ENCODE data around the gene RPP38. TPM values are rescaled to one million over a fixed set of nuclear protein-coding genes. Genes with fewer than 3 reads are reported as not detected.

Gene RPP38
- total RNA-seq, 1 experiment from 2014 or later: 23.3 TPM

GRCh38 chr10:15059914-15060313, 37.2 kb upstream of the RPP38 start:
- no peak for ATAC-seq

GRCh38 chr10:15060638-15061037, 36.5 kb upstream of the RPP38 start:
- no peaks in the 10 kb centered on the region for H3K9me2 ChIP-seq (ENCODE audit: insufficient read depth)
- ChIA-PET CTCF (no interaction called here), RAD21 (ENCODE audit: low non-redundant PET in 1 of 2, low total read pairs in 2 of 2, uncharacterized antibody in 2 of 2, unreplicated experiment in 2 of 2) (no interaction called here), POLR2A (no interaction called here)
- no peak overlapping the region for H3K9ac ChIP-seq (ENCODE audit: low read length)
- H3K27ac ChIP-seq (ENCODE audit: low read depth, low read length): no peak overlapping the region
- no peaks in the 10 kb centered on the region for H3K4me1 ChIP-seq (ENCODE audit: control insufficient read depth in 1 of 2, insufficient read depth in 2 of 2, low read length in 2 of 2)
- H3K4me2 ChIP-seq (ENCODE audit: low read length): no peak overlapping the region
- H3K79me2 ChIP-seq (ENCODE audit: insufficient read depth, low read length): no peaks in the 10 kb centered on the region
- no peak for DNase-seq (ENCODE audit: low read depth, low spot score)
- H3K9me3 ChIP-seq (ENCODE audit: control insufficient read depth in 1 of 2, insufficient read depth in 1 of 2, low read depth in 1 of 2, low read length in 2 of 2): no peaks in the 10 kb centered on the region
- no peaks in the 10 kb centered on the region for H4K20me1 ChIP-seq (ENCODE audit: insufficient read depth)
- no peaks in the 10 kb centered on the region for H3K36me3 ChIP-seq (ENCODE audit: control insufficient read depth in 1 of 2, insufficient read depth in 2 of 2, low read length in 2 of 2)
- no peak overlapping the region for H2AFZ ChIP-seq (ENCODE audit: low read depth, low read length, poor library complexity, severe bottlenecking)
- BruUV-seq (replicated peaks): no TSS peak
- intact Hi-C loops (cut with micrococcal nuclease): no loop called here
- H3K4me3 ChIP-seq (replicated peaks in 1 of 2; ENCODE audit: low read depth in 1 of 2, low read length in 2 of 2): no peak overlapping the region
- ATAC-seq: no peak
- no peaks in the 10 kb centered on the region for H3K27me3 ChIP-seq (ENCODE audit: insufficient read depth, low read length)
- TF ChIP-seq ZFX (IDR thresholded peaks at IDR 0.05) (no peak), POLR2AphosphoS5 (IDR thresholded peaks at IDR 0.05; ENCODE audit: low read depth, low read length) (no peak), MAX (IDR thresholded peaks at IDR 0.05) (no peak), ELF1 (IDR thresholded peaks at IDR 0.05; ENCODE audit: borderline replicate concordance, low read depth) (no peak), FOSL1 (IDR thresholded peaks at IDR 0.05; ENCODE audit: low read depth) (no peak), ZBTB33 (IDR thresholded peaks at IDR 0.05; ENCODE audit: extremely low read depth, insufficient replicate concordance, low read length) (no peak), RAD21 (IDR thresholded peaks at IDR 0.05; ENCODE audit: low read depth) (no peak), YY1 (IDR thresholded peaks at IDR 0.05; ENCODE audit: extremely low read depth, insufficient replicate concordance, low read depth, low read length) (no peak), SP1 (IDR thresholded peaks at IDR 0.05; ENCODE audit: low read depth) (no peak), JUND (IDR thresholded peaks at IDR 0.05) (no peak), TCF7L2 (IDR thresholded peaks at IDR 0.05; ENCODE audit: borderline replicate concordance, extremely low read depth, insufficient read depth, insufficient read length) (no peak), SIN3A (IDR thresholded peaks at IDR 0.05; ENCODE audit: low read depth) (no peak), EZH2phosphoT487 (IDR thresholded peaks at IDR 0.05; ENCODE audit: borderline replicate concordance) (no peak), POLR2A (IDR thresholded peaks at IDR 0.05; ENCODE audit: borderline replicate concordance, extremely low read depth, insufficient read depth, insufficient read length) (no peak), ATF3 (IDR thresholded peaks at IDR 0.05) (no peak), CBX3 (IDR thresholded peaks at IDR 0.05; ENCODE audit: low read depth) (no peak), SRF (IDR thresholded peaks at IDR 0.05; ENCODE audit: low read depth) (no peak)

More at GRCh38 chr10:15059914-15060313, 37.2 kb upstream of the RPP38 start:
- H3K9me3 ChIP-seq (ENCODE audit: control insufficient read depth in 1 of 2, insufficient read depth in 1 of 2, low read depth in 1 of 2, low read length in 2 of 2): no peaks in the 10 kb centered on the region
- TF ChIP-seq SP1 (IDR thresholded peaks at IDR 0.05; ENCODE audit: low read depth): no peak
- TF ChIP-seq JUND (IDR thresholded peaks at IDR 0.05): no peak
- no peak for TF ChIP-seq POLR2A (IDR thresholded peaks at IDR 0.05; ENCODE audit: borderline replicate concordance, extremely low read depth, insufficient read depth, insufficient read length)
- no peak for TF ChIP-seq TCF7L2 (IDR thresholded peaks at IDR 0.05; ENCODE audit: borderline replicate concordance, extremely low read depth, insufficient read depth, insufficient read length)
- no peak for TF ChIP-seq YY1 (IDR thresholded peaks at IDR 0.05; ENCODE audit: extremely low read depth, insufficient replicate concordance, low read depth, low read length)
- TF ChIP-seq FOSL1 (IDR thresholded peaks at IDR 0.05; ENCODE audit: low read depth): no peak
- TF ChIP-seq EZH2 (IDR thresholded peaks at IDR 0.05): no peak
- TF ChIP-seq ZNF274 (IDR thresholded peaks at IDR 0.05; ENCODE audit: low read depth, low read length): no peak
- TF ChIP-seq SRF (IDR thresholded peaks at IDR 0.05; ENCODE audit: low read depth): no peak
- TF ChIP-seq POLR2AphosphoS5 (IDR thresholded peaks at IDR 0.05; ENCODE audit: low read depth, low read length): no peak
- H3K4me2 ChIP-seq (ENCODE audit: low read length): no peak overlapping the region
- no peaks in the 10 kb centered on the region for H3K4me1 ChIP-seq (ENCODE audit: control insufficient read depth in 1 of 2, insufficient read depth in 2 of 2, low read length in 2 of 2)
- intact Hi-C loops (cut with micrococcal nuclease): no loop called here
- ChIA-PET RAD21 (ENCODE audit: low non-redundant PET in 1 of 2, low total read pairs in 2 of 2, uncharacterized antibody in 2 of 2, unreplicated experiment in 2 of 2) (no interaction called here), CTCF (no interaction called here), POLR2A (no interaction called here)
- no peaks in the 10 kb centered on the region for H3K79me2 ChIP-seq (ENCODE audit: insufficient read depth, low read length)
- no peak overlapping the region for H2AFZ ChIP-seq (ENCODE audit: low read depth, low read length, poor library complexity, severe bottlenecking)
- no peaks in the 10 kb centered on the region for H3K9me2 ChIP-seq (ENCODE audit: insufficient read depth)
- H3K4me3 ChIP-seq (replicated peaks in 1 of 2; ENCODE audit: low read depth in 1 of 2, low read length in 2 of 2): no peak overlapping the region
- no peaks in the 10 kb centered on the region for H4K20me1 ChIP-seq (ENCODE audit: insufficient read depth)
- no peak for DNase-seq (ENCODE audit: low read depth, low spot score)
- no peak overlapping the region for H3K9ac ChIP-seq (ENCODE audit: low read length)
- H3K36me3 ChIP-seq (ENCODE audit: control insufficient read depth in 1 of 2, insufficient read depth in 2 of 2, low read length in 2 of 2): no peaks in the 10 kb centered on the region
- H3K27ac ChIP-seq (ENCODE audit: low read depth, low read length): no peak overlapping the region
- H3K27me3 ChIP-seq (ENCODE audit: insufficient read depth, low read length): no peaks in the 10 kb centered on the region
- BruUV-seq (replicated peaks): no TSS peak
